Left cardiac atrium (tissue), 4 donors: ENCODE data around the gene SLC22A31. TPM values are rescaled to one million over a fixed set of nuclear protein-coding genes. Genes with fewer than 3 reads are reported as not detected.
"Not testable (repeated sequence)": the region's sequence is repeated elsewhere in the genome, so short reads cannot be mapped to it uniquely, and the experiment has no call there.

Experiments used
- ATAC-seq, 2 donors: fragments of 200-7000 bp; cut with Tn5 transposase; one replicate each; pipeline ENCODE4 v1.9.1; 2020; ENCODE audit warnings: mild to moderate bottlenecking in 2 of 2, moderate library complexity in 2 of 2
- DNase-seq: peaks from one replicate; pipeline ENCODE4 v3.0.0-alpha.2; 2020
- intact Hi-C, 2 donors: fragments of 100-400 bp; cut with DNase I; formaldehyde crosslinking; loops; one replicate each; pipeline versions ENCODE4 v1.14.1 to v1.15.1; 2022 to 2023
- total RNA-seq, 2 donors: library from RNA; stranded (reverse); fragmentation: NEBNext Ultra II Directional; extraction: Animal tissue kit (Norgen Biotek cat#: 25700); gene quantifications; one replicate each; pipeline ENCODE4 v1.2.1, GENCODE V29; 2021
- donor health status: DM: no; HTN: yes; CAD: no.
- donor health status: DM: no; HTN: yes; CAD: no; lungs with severe emphysema.
- donor health status: DM: yes; HTN: yes; CAD: no.
- donor health status: Dilated cardiomyopathy.

Gene SLC22A31
- total RNA-seq, 2 donors from 2014 or later: 0.27 TPM; not detected in 1

- ATAC-seq: no peak
- DNase-seq: no peak
- intact Hi-C loops: no loop called here
These were observed 28.2 kb downstream of the SLC22A31 start for GRCh38 chr16:89172171-89172527.

- DNase-seq (peak; percentile 92), ATAC-seq (peak; percentile 92 to 93)
- intact Hi-C loops: no loop called here
These were observed 28.8 kb downstream of the SLC22A31 start, which contains the start of gene CDH15 for GRCh38 chr16:89171216-89172170. Gene CDH15 (plus strand): TSS chr16:89171748. CDS start chr16:89171832, 84 bp downstream.

DNA sequence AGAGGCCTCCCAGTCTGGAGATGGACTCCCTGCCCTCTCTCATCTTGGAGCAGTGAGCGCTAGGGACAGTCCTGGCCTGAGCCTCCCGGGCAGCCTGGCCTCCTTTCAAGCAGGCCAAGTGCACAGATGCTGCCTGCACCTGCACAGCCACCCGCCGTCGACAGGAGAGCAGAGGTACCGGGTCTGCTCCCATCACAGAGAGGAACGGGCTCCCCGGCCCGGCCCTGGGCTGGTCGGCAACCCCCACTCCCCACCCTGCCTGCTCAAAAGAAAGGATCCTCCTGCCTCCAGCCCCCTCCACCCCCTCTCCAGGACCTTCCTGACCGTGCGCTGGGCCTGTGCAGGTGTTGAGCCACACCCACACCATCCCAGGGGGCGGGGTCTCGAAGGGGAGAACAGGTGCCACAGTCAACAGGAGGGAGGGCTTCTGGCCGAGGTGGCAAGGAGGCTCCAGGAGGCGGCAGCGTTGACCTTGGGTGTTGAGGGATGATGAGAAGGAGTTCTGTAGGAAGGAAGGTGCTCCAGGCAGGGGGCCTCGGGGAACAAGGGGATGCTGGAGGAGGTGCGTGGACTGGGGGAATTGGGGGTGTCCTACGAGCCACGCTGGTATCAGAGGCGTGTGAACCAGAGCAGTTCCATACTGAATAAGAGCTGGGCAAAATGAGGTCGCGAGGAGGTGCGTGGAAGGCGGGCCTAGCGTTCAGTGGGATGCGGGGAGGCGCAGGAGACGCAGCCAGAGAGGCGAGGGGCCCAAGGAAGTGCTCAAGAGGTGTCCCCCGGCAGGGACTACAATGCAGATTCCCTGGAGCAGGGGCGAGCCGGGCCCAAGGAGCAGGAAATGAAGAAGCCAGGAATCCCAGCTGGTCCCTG is 29.8 kb downstream of the SLC22A31 start:
- DNase-seq: peak; percentile 35
- intact Hi-C loops: no loop called here
- ATAC-seq: no peak

GRCh38 chr16:89169778-89170177 is 30.6 kb downstream of the SLC22A31 start:
- intact Hi-C loops: loop anchor here (5.0 to 10.0 kb wide), 5 partner anchors 225 to 432 kb away; partner anchors contain the start of gene APRT (in 1 of the 2)
- ATAC-seq (no peak), DNase-seq (no peak)

- no peak for ATAC-seq
These were observed 31.8 kb downstream of the SLC22A31 start for GRCh38 chr16:89168381-89169189.

DNA sequence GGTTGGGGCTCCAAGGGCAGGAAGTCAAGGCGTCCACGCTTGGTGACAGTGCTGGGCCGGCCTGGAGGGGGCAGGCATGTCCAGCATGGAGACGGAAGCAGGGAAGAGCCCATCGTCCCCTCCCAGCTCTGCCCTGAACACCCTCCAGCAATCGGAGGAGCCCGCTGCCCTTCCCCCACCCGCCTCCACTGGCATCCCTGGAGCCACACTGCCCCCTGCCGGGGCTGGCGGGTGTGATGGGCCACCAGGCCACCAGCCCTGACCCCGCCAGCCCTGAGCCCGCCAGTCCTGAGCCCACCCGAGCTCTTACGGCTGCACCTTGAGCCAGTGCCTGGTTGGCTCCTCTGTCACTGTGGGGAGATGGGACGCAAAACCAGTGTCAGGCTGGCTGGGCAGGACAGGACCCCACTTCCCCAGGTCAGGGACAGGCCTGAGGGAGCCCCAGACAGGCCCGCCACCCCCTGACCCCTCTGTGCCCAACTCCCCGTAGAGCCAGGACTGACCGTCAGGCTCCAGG is 32.9 kb downstream of the SLC22A31 start:
- DNase-seq: peak; percentile 86
- peak; percentile 57 to 58 for ATAC-seq
- intact Hi-C loops: loop anchor here (2.0 to 10.0 kb wide), 6 partner anchors 223 to 430 kb away; partner anchors contain the start of gene APRT (in 1 of the 2)

More at GRCh38 chr16:89168381-89169189, 31.8 kb downstream of the SLC22A31 start:
- intact Hi-C loops: loop anchor here (5.0 to 10.0 kb wide), 5 partner anchors 224 to 431 kb away; partner anchors contain the start of gene APRT (in 1 of the 2)
- no peak for DNase-seq

DNA sequence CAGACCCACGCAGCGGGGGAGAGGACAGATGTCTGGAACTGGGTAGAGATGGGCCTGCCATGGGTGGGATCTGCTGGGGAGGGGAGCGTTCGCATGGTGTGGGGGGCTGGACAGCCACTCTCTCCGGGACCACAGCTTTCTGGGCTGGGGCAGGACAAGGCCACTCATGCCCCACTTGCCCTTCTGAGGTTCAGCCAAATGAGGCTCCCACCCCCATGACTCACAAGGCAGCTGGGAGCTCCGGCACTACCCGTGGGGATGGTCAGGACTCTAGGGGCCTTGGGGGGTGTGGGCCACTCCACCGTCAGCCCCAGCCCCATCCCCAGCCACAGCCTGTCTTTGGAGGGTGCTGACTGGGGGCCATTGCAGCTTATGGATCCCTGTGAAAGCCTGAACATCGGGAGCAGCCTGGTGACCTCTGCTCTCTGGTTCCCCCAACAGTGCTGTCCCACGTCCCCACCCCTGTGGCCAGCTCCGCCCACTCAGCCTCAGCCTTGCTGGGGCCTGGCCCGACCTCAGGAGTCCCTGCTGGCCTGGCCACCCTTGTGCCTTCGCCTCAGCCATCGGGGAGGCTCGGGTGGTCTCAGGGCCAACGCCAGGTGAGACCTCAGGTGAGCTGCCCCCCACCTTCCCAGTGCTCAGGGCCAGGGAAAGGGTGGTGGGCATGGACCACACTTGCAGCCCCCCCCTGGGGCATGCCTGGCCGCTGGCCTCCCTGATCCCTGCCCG is 33.5 kb downstream of the SLC22A31 start:
- DNase-seq: no peak
- ATAC-seq: no peak
- intact Hi-C loops: loop anchor here (2.0 to 10.0 kb wide), 6 partner anchors 222 to 430 kb away; partner anchors contain the start of gene APRT (in 1 of the 2)

DNA sequence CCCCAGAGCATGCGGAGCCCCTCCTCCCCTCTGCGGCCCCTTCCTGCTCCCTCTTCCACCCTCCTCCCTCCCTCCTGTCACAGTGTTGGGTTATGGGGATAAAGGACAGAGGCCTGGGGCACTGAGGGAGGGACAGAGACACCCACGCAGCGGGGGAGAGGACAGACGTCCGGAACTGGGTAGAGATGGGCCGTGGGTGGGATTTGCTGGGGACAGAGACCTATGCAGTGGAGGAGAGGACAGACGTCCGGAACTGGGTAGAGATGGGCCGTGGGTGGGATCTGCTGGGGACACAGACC is 34.7 kb downstream of the SLC22A31 start:
- DNase-seq, ATAC-seq: not testable (repeated sequence)
- intact Hi-C loops: loop anchor here (5.0 to 10.0 kb wide), 5 partner anchors 221 to 428 kb away; partner anchors contain the start of gene APRT (in 1 of the 2)

GRCh38 chr16:89164847-89165680 is 35.3 kb downstream of the SLC22A31 start:
- DNase-seq (no peak), ATAC-seq (no peak)
- intact Hi-C loops: loop anchor here (5.0 to 10.0 kb wide), 5 partner anchors 220 to 428 kb away; partner anchors contain the start of gene APRT (in 1 of the 2)

- intact Hi-C loops: loop anchor here in 1 of 2 donors (10.0 kb wide), 2 partner anchors 220 to 350 kb away; partner anchors contain the start of gene APRT
- DNase-seq (no peak), ATAC-seq (no peak)
These were observed 35.9 kb downstream of the SLC22A31 start for GRCh38 chr16:89164436-89164835.

DNA sequence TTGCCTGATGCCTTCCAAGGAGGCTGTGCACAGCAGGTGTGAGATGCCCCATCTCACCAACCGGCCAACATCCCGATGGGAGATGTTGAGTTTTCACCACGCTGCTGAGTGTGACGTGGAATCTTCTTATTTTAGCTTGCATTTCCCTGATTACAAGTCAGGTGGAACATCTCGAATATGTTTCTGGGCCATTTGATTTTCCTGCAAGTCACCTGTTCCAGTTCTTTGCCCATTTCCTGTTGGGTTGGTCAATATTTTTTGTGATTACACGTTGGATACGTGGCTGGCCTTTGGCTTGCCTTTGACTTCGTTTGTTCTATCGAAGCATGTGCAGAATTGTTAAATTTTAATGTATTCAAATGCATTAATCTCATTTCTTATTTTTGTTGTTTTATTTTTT is 37.0 kb downstream of the SLC22A31 start:
- DNase-seq (no peak), ATAC-seq (no peak)
- intact Hi-C loops: loop anchor here in 1 of 2 donors (10.0 kb wide), 2 partner anchors 218 to 348 kb away; partner anchors contain the start of gene APRT

DNA sequence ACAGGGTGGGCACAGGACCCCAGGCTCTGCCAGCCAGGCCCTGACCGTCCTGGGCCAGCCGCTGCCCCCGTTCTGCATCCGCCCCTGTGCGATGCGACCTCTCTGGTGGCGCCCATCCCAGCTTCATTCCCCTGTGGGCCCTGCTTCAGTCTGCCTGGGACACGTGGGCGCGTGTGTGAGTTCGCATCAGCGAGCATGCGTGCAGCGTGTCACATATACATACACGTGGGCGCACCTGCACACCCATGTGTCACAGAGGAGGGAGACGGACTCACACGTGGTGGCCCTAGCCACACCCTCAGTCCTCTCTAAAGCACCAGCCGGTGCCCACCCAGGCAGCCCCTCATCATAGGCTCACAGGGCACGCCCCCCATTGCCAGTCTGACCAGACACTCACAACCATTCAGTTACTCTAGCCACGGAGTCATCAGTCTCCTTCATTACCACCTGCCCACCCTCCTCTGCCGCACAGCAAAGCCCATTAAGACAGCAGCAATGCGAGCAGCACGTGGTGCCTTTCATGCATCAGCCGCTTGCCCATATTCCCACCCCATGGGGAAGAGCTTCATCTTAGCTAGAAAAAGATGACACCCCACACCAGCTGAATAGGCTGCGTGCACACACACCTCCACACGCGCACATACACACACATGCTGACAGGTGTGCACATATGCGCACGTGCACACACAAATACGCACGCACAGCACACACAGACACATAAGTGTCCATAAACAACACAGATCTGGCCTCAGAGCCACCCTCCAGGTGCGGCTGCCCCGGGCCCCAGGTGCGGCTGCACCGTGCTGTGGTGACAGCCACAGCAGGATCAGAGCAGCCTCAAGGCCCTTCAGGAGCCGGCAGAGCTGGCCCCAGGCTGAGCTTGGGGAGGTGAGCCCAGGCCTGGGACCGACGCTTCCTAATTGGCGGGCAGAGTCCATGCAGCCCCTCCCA is 38.3 kb downstream of the SLC22A31 start:
- no peak for ATAC-seq

DNA sequence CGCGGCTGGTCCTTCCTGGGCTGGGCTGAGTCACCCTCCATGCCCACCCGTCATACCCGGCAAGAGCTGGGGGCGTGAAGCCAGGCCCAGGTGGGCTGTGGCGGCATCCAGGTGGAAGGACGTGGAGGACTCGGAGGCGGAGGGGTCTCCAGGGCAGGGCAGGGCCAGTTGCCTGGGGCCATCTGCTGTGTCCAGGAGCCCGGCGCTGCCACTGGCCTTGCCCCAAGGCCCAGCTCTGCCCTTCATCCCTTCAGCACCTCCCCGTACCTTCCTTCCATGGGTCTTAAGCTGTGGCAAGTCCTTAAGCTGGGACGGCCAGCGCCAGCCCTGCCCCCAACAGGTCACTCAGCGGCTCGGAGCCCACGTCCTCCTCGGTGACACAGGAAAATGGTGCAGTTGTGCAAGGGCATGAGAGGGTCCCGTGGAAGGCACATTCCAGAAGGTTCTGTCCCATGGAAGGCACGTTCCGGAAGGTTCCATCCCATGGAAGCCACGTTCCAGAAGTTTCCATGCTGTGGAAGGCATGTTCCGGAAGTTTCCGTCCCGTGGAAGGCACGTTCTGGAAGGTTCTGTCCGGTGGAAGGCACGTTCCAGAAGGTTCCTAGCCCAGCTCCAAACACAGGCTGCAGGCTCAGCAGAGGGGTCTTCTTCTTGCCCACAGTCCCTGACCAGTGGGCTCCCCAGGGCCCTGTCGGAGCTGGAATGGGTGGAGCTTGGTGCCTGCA is 39.2 kb downstream of the SLC22A31 start:
- intact Hi-C loops: loop anchor here in 1 of 2 donors (10.0 kb wide), 2 partner anchors 216 to 346 kb away; partner anchors contain the start of gene APRT

More for the DNA sequence above, 38.3 kb downstream of the SLC22A31 start:
- DNase-seq: no peak
- intact Hi-C loops: loop anchor here in 1 of 2 donors (10.0 kb wide), 2 partner anchors 217 to 347 kb away; partner anchors contain the start of gene APRT

DNA sequence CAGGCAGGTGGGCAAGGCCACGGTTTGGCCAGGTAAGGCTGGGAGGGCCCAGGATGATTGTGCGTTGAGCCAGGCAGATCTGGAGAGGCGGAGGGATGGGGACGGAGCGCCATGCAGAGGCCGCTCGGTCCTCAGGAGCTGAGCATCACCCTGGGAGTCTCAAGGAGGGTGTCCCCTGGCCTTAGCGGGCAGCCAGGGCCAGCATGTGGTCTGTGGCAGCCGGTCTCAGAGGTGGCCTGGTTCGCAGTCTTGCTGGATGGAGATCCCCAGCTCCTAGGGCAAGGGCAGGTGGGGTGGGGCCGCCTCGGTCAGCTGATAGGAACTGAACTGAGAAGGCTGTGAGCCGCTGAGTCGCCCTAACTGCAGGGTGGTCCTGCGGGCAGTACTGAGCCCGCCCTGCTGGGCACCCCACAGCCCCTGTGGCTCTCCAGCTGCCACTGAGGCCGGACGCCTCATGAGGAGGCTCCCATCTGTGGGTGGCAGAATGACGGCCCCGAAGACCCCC is 40.4 kb downstream of the SLC22A31 start:
- no peak for DNase-seq
- no peak for ATAC-seq
- intact Hi-C loops: loop anchor here in 1 of 2 donors (10.0 kb wide), 2 partner anchors 215 to 345 kb away; partner anchors contain the start of gene APRT

More for the DNA sequence above, 39.2 kb downstream of the SLC22A31 start:
- ATAC-seq: no peak
- no peak for DNase-seq
